Kasumi-1 (cell line): ENCODE data around the gene DTX1.

Source experiments
- DNase-seq, 2 experiments: peaks; one replicate each; lab custom pipeline; 2025; lab: John Stamatoyannopoulos, UW

DTX1 gene

GRCh38 chr12:113056631-113057488, at the start of gene DTX1:
Gene DTX1, plus strand, starts transcription at chr12:113056730. Its CDS starts 1,463 bp downstream, at chr12:113058193.
- no peak for DNase-seq

GRCh38 chr12:113007166-113007565, 49.4 kb upstream of the DTX1 start:
- no peak for DNase-seq

- no peak for DNase-seq
Measured at GRCh38 chr12:113010701-113011100, 45.8 kb upstream of the DTX1 start.

GRCh38 chr12:113014565-113014964, 42.0 kb upstream of the DTX1 start:
- DNase-seq: no peak

- DNase-seq: no peak
Measured at GRCh38 chr12:113016796-113017195, 39.7 kb upstream of the DTX1 start.

- DNase-seq: no peak
Measured at GRCh38 chr12:113019025-113019424, 37.5 kb upstream of the DTX1 start.

GRCh38 chr12:113021500-113021899, 35.0 kb upstream of the DTX1 start:
- no peak for DNase-seq

GRCh38 chr12:113022563-113023297, 33.8 kb upstream of the DTX1 start:
- no peak for DNase-seq

- no peak for DNase-seq
Measured at GRCh38 chr12:113027726-113028125, 28.8 kb upstream of the DTX1 start.

- peak; percentile 44 to 59 for DNase-seq
Measured at GRCh38 chr12:113030875-113031525, 25.5 kb upstream of the DTX1 start.

GRCh38 chr12:113039911-113040445, 16.6 kb upstream of the DTX1 start:
- no peak for DNase-seq

GRCh38 chr12:113040722-113041171, 15.8 kb upstream of the DTX1 start:
- no peak for DNase-seq

- no peak for DNase-seq
Measured at GRCh38 chr12:113041560-113041959, 15.0 kb upstream of the DTX1 start.

- DNase-seq: no peak
Measured at GRCh38 chr12:113043240-113043639, 13.3 kb upstream of the DTX1 start.

GRCh38 chr12:113044516-113044915, 12.0 kb upstream of the DTX1 start:
- no peak for DNase-seq

GRCh38 chr12:113048716-113049127, 7.8 kb upstream of the DTX1 start:
- peak; percentile 70 to 81 for DNase-seq

- peak; percentile 13 to 50 for DNase-seq
Measured at GRCh38 chr12:113049976-113050742, 6.4 kb upstream of the DTX1 start.

GRCh38 chr12:113050795-113051194, 5.7 kb upstream of the DTX1 start:
- no peak for DNase-seq

- no peak for DNase-seq
Measured at GRCh38 chr12:113051759-113052158, 4.8 kb upstream of the DTX1 start.

- DNase-seq: no peak
Measured at GRCh38 chr12:113052326-113052725, 4.2 kb upstream of the DTX1 start.

- no peak for DNase-seq
Measured at GRCh38 chr12:113054948-113055486, 1.5 kb upstream of the DTX1 start.
